NCI-H2107 treated with DMSO at 0.1 percent for 48 hours (cell line): ENCODE data around the gene VTI1A.
"Not testable (repeated sequence)": the region's sequence is repeated elsewhere in the genome, so short reads cannot be mapped to it uniquely, and the experiment has no call there.

Experiments used
- DNase-seq: peaks from one replicate; lab custom pipeline; 2025; ENCODE audit not compliant: unreplicated experiment; lab: John Stamatoyannopoulos, UW

The VTI1A gene

DNA sequence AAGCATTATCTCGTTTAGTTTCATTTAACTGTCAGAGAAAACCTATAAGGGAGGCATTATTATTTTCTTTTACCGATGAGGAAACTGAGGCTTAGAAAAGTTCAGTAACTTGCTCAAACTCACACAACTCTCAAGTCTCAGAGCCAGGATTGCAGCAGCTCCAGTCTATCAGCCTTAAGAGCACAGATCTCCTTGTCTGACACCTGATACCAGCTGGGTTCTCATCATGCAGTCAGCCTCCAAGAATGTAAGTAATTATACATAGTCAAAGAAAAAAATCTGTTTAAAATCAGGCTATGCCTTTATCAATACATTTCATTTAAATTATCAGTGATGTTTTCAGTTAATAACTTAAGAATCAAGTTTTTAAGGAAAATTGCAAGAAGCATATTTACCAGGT is 266.4 kb downstream of the VTI1A start:
- DNase-seq, result no peak

DNA sequence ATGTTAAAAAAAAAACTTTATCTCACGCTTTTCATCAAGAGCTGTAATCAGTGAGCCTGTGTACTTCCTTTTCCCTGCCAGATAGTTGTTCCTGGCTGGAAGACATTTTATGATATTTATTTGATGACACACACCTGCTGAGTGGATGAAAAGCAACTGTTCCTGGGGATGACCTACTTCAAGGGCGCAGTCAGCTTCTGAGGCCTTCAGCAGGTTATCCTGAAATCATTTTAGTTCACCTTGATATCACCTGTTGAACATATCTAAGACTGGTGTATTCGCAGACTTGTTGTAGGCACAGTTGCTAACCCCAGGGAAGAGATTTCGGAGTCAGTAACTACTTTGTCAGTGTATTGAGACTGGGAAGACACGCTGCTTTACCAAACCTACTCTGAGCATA is 268.6 kb downstream of the VTI1A start:
- DNase-seq, result no peak

DNA sequence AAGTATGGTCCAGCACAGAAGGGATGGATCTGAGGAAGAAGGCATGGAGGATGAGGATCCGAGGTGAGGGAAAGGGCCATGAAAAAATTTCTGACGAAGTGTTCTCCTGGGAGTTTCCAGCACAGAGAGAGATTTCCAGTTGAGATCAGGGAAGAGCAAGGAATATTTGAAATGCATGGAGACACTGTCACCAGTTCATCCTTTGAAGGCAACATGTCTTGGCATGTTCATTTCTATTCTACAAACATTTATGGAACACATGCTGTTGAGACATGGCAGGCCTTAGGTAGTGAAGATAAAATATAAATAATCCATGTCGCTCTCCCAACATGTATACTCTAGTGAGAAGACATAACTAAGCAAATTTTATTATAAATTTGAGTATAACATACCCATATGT is 269.1 kb downstream of the VTI1A start:
- DNase-seq, result no peak

DNA sequence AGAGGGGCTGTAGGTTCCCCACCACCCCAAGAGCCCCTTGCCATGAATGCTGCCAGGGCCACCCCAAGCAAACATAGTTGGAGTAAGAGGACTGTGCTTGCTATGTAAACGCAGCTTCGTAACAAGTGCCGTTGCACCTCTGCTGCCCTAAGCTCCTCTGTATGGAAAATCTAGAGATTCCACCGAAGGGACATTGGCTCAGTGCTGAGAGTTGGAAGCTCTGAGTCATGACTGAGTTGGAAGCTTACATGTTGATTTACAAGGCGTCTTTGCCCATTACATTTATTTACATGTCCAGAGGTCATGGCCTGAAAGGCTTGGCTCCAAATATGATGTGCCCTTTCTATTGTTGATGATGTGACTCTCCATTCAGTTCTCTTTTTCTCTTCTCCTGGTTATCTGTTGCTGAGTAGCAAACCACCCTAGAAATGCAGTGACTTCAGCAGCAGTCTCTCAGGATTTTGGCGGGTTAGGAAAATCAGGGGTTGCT is 270.0 kb downstream of the VTI1A start:
- no peak for DNase-seq

DNA sequence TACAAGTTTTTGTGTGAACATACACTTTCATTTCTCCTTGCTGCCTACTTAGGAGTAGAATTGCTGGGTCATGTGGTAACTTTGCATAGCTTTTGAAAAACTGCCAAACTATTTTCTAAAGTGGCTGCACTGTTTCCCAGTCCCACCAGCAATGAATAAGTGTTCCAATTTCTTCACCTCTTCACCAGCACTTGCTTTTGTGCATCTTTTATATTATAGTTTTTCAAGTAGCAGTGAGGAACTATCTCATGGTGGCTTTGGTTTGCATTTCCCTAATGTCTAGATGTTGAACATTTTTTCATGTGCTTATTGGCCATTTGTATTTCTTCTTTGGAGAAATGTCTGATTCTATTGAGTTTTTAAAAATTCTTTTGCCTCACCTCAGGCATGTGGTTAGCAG is 273.2 kb downstream of the VTI1A start:
- DNase-seq, result no peak

DNA sequence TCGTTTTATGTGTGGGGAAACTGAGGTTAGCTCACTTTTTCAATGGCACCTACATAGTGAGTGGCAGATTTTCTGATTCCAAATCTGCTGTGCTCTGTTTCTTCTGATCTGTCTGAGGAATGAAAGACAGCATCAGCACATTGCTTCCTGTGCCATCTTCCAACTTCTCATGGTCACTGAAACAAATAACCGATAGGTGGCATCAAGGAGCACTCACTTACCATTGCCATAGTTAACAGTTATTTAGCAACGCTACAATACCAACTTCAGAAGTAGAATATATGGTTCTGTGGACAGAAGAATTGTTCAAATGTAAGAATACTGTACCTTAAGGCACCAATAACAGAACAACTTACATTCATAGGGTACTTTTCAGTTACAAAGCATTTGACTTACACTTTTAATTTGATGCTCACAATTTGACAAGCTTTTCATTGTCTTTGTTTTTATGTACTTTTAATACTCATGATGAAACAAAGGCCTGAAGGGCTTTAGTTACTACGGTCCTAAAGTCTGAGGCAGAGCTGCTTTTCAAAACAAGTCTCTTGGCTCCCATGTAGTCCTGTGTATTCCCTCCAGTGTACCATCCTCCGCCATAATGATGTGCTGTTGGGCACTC is 274.2 kb downstream of the VTI1A start:
- no peak for DNase-seq

DNA sequence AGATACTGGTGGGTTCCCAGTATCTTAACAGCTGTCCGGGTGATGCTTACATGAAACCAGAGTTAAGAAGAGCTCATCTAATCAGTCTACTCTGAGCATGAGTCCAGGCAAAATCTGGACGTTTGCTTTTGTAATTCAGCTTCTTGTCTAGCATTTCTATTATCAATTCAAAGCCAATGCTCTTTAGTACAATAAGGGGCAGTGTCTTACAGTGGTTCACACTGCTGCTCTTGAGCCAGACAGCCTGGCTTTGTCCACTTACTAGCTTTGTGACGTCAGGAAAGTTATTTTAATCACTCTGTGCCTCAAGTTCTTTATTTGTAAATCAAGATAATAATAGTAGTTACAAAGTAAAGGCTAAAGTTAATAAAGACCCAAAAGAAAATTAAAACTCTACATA is 275.7 kb downstream of the VTI1A start:
- DNase-seq, result no peak

DNA sequence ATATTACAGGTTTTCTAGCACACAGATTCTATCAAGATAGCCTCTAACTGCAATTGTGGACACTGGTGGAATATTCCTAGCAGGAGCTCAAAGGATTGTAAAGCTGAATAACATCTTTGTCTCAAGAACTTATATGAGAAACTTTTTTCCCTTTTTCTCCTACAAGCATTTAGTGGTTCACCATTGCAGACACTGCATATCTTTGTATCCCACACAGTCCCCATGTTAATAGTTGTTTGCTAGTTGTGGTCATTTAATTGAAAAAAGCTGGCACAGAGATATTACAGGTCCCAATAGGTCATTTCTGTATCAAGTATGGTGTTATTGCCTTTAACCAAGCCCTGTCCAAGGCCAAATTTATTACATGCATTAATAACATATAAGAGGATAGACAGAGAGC is 276.9 kb downstream of the VTI1A start:
- no peak for DNase-seq

DNA sequence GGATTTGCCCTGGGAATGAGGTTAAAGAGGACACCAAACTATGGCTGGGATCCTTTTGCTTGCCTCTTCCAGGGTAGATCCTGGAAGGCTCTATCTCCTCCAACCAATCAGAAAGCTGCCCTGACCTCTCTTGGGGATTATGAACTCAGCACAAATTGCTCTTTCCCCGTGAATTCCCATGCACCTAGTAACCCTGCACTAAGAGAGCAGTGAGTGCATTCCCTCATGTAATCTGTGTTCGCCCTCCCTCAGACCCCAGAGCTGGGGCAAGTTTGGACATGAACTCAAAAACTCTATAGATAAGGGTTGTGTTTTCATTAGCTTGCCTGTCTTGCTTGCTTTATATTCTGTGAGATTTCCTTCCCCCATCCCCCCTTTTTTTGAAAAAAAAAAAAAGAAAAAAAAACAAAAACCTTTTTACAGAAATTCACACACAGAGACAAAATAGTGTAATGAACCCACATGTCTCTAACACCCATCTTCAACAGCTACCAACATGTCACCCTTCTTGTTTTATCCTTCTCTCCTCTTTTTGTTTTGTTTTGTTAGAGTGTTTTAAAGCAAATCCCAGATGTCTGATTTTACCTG is 277.5 kb downstream of the VTI1A start:
- no peak for DNase-seq

DNA sequence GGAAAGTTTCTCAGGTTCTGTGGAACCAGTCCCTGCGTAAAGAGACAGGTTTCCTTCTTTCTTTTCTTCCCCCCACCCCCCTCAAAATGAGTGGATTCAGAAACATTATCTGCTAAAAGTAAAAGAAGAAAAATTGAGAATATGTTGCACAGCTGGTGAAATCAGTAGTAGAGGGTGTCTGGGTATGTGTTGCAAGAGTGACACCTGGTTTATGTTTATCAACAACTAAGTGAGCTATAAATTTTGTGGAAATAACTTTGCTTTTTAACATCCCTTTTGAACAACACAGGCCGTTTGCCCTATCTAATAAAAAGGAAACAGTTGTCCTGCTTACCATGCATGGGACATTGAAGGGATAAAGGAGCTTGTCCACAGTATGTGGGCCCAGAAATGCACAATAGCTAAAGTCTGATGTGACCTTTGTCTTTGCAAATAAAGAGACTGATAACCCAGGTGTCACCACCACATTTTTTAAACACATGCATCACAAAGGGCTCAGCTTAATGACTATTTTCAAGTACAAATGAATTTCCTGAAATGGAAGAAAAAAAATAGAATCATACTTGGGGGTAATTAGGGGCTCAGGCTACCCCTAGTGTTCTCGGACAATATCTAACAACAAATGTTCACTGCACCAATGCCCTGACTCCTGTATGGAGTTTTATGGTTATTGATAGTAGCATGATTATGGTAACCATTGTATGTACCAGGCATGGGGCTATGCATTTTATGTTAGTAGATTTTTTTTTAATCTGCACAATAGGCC is 281.3 kb downstream of the VTI1A start:
- no peak for DNase-seq

DNA sequence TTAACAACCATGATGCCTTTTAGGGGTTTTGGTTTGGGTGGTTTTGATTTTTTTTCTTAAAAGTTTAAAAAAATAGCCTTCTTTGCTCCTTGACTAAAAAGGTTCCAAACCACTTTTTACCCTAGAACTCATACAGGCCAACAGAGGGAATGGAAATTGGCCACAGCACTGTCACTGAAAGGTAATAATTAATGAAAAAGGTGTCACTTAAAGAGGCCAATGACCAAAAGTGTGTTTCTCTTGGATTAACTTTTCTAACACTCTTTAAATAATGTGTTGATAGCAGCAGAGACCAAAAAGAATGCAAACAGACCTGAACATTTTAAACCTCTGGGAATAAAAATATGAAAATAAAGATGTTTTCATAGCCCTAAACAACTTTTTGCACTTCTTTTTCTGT is 282.0 kb downstream of the VTI1A start:
- DNase-seq, result no peak

DNA sequence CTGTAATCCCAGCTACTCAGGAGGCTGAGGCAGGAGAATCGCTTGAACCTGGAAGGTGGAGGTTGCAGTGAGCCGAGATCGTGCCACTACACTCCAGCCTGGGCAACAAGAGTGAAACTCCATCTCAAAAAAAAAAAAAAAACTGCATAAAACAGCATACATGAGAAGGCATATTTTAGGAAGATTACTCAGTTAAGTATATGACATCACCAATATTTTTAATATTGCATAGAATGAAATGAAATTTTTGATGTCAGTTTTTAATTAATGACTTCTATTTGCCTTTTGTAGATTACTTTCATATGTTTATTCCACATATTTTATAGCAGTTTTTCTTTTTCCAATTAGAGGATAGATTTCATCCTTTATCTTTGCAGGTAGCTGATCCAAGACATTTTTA is 284.4 kb downstream of the VTI1A start:
- DNase-seq, result not testable (repeated sequence)

DNA sequence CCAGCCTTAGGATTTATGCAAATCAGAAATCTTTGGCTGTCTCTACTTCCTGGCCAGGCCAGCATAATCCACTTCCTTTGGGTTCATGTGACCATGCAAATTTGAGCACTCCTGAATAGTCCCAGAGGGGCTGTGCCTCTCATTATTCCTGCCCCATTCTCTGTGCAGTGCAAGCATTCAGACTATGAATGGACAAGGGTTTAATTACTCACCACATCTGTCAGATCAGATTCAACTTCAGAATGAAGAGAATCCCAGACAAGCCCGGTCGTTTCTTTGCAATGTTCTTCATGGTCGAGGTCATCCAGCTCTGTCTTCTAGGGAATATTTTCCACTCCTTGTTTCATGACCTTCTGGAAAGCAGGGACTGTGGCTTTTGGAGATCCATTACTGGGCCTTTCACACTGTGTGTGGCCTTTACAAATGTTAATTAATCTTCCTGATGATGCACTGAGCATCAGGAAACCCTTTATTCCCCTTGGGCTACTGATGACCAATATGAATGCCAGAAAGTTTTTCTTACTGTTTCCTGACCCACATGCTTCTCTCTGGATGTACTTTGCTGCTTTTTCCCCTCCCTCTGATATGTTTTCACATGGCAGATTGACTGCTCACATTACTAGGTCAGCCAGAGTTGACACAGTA is 285.4 kb downstream of the VTI1A start:
- peak; percentile 26 for DNase-seq

DNA sequence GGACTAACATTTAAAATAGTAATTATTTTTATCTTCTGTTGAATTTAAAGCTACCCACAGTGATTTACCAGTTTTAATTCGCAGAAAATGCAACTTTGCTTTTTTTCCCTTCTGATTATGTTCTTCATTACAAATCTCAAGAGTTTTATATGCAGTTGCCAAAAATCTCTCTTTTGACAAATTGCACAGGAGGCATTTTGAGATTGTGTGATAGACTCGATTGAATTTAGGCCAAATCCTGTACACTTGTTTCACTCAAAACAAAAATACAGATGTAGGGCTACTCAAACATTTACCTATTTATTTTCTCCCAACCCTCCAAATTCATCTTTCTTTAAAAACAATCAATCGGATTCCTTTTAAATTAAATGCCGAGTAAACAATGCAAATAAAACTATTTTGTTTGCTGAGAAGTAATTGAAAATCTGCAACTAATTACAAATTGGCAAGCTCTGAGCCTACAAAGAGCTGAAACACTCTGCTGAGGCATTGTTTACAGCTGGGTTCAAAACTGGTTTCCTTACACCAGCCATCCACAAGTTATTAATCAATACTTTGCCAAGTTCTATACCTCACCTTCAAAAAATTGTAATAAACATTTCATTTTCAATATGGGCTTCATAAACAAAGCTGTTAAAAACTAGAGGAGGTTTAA is 288.2 kb downstream of the VTI1A start:
- DNase-seq, result no peak

DNA sequence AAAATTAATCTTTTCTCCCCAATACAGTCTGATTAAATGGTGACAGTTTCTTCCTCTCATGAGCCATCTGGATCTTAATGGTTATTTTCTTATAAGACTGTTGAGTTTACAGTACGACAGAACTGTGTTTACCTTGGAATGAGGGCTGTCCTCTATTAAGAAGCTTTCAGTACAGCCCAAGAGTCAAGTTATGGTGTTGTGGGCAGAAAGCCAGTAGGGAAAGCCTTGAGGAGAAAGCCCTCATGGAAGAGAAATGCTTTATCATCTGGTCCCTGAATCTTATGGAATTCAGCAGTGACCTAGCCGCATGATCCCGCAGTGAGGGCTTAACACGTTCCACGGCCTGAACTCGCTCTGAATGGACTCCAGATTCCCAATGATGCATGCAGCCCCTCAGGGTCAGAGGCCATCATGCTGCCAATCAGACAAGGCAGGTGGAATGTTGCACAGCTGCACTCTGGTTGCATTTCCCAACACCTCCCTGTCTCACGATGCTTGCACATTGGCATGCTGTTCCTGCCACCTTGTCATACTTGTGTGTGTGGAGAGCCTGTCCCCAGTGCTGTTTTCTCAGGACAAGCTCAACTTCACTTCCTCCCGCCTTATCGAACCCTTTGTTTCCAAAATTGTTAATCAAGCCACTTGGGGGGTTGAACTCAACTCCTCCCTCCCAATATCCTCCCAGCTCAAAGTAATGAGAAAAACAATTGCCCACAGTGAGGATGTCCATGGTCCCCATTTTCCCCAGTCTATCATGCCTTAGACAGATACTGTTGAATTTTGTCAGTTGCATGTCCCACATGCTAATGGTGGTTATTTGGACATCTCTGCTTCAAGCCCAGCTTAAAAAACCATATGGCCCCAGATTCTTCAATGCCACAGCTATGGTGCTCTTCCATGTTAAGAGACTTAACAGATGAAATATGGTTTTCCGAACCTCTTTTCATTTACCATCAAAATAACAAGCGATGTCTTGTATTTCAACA is 291.9 kb downstream of the VTI1A start:
- DNase-seq, result no peak

DNA sequence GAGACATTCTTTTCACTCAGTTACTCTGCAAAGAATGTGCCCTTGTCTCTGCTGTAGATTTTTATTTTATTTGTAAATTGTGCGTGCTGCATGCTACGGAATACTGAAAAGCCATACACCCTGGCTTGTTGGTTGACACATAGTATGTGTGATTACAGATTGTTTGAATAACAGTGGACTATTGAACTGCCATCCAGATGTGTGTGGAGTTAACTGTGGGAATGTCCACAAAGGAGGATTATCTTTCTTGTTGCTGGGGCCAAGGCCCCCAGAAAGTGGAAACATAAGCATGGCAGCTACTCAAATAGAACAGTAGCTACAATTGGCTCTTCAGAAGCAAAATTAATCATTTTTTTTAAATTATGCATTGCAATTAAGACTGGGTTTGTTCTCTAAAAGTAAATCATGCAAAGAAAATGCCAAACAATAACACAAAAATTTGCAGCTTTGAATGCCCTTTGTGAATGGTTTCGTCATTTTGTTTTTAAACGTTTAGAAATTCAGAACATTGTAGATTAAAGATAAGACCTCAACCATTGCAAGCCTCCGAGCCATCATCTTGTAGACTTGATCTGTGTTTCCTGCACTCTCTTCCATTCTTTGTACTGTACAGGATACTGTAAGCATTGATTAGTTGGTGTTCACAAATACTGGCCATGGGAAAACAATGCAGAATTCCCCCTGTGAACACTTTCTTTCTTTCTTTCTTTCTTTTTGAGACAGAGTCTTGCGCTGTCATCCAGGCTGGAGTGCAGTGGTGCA is 292.8 kb downstream of the VTI1A start:
- DNase-seq, result no peak

DNA sequence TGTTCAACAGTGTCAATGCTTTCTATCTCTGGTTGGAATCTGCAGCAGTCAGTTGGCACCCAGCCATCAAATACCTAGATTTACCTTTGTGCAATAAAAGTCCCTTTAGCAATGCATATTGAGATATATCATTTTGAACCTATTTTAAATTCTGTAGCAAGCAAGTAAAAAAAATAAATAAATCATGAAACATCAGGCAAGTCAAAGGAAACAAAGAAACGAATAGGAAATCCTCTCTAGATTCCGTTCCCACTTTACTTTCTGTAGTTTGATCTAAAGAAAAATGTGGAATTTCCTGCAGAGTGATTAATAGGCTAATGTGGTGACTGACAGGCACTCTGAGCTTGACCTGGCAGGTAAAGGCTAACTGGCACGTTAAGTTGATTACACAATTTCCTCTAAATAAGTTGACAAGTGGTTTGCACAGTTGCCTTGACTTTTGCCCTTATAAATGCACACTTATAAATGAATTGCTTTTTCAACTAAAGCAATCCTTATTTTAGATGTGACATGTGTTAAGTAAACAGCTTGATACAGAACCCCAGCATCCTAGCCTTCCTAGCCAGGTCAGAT is 294.9 kb downstream of the VTI1A start:
- DNase-seq, result no peak

DNA sequence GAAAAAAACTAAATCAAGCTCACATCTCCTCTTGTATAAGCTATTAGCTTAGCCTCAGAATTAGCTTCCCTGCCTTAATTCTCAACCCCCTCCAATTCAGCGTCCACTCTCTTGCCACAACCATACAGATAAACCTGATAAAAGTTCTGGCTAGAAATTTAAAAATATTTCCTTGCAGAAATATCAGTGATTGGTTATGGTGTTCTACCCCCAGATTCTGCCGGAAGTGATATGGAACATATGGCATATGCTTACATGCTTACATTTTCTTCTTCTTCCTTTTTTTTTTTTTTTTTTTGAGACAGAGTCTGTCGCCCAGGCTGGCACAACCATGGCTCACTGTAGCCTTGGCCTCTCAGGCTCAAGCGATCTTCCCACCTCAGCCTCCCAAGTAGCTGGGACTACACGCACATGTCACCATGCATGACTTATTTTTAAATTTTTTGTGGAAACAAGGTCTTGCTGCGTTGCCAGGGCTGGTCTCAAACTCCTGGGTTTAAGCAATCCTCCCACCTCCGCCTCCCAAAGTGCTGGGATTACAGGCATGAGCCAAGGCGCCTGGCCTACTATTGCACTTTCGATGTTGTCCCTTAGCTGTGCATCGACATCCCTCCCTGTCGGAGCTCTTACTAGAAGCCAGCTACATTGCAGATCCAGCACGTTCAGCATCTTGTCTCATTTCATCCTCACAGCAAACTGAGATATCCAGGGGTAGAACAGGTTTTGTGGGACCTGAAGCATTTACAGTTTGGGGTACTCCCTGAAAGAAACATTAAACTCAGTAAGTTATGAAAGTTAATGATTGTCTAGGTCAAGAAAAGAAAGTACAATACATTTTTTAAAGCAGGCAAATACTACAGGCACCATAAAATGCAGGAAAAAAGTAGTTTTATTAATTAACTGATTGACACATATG is 297.4 kb downstream of the VTI1A start:
- DNase-seq, result no peak
